ENCODE data around the gene SSR2.

- TF ChIP-seq, protein P1, sequence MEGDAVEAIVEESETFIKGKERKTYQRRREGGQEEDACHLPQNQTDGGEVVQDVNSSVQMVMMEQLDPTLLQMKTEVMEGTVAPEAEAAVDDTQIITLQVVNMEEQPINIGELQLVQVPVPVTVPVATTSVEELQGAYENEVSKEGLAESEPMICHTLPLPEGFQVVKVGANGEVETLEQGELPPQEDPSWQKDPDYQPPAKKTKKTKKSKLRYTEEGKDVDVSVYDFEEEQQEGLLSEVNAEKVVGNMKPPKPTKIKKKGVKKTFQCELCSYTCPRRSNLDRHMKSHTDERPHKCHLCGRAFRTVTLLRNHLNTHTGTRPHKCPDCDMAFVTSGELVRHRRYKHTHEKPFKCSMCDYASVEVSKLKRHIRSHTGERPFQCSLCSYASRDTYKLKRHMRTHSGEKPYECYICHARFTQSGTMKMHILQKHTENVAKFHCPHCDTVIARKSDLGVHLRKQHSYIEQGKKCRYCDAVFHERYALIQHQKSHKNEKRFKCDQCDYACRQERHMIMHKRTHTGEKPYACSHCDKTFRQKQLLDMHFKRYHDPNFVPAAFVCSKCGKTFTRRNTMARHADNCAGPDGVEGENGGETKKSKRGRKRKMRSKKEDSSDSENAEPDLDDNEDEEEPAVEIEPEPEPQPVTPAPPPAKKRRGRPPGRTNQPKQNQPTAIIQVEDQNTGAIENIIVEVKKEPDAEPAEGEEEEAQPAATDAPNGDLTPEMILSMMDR (IDR thresholded peaks at IDR 0.05) = no peak
- TF ChIP-seq POLR2A (IDR thresholded peaks at IDR 0.05) = no peak
Measured at GRCh38 chr1:156065871-156066270, 45.1 kb upstream of the SSR2 start.

Data from uterus (tissue), 2 donors.